ENCODE data around the gene FBN1. TPM values are rescaled to one million over a fixed set of nuclear protein-coding genes. Genes with fewer than 3 reads are reported as not detected.

FBN1 gene
- total RNA-seq, 1 experiment from 2014 or later, result 5.2 TPM

DNA sequence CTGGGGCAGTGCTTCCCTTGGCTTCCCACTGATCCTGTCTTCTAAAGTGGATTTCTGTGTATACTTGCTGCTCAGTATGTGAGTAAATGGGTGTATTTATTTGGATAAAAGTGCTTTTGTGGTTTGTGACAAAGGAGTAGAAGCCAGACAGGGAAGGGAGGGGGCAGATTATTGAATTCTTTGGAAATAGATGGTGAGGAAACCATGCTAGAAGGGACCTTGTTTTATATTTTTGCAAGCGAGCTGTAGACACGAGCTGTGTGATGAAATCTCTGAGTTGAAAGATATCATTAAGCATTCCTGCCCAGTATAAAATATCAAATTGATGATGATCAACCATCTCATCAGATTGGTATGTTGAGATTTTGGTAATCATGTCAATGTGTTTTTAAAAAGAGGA is 245.4 kb downstream of the FBN1 start:
- no peak overlapping the region for H3K27ac Mint-ChIP-seq
- H3K36me3 Mint-ChIP-seq, result no peaks in the 10 kb centered on the region
- POLR2A ChIA-PET, result no interaction called here
- no peaks in the 10 kb centered on the region for H3K9me3 Mint-ChIP-seq
- TF ChIP-seq NFATC4 (CRISPR knock-in tag; IDR thresholded peaks at IDR 0.05) (no peak), IRF2 (CRISPR knock-in tag; IDR thresholded peaks at IDR 0.05; ENCODE audit: borderline replicate concordance, low read depth) (no peak), ZNF423 (CRISPR knock-in tag; IDR thresholded peaks at IDR 0.05) (no peak), SP1 (CRISPR knock-in tag; conservative IDR thresholded peaks at IDR 0.05) (no peak), TP53 (CRISPR knock-in tag; IDR thresholded peaks at IDR 0.05) (no peak), OVOL2 (CRISPR knock-in tag; IDR thresholded peaks at IDR 0.05; ENCODE audit: borderline replicate concordance) (no peak), KAT7 (CRISPR knock-in tag; IDR thresholded peaks at IDR 0.05; ENCODE audit: borderline replicate concordance) (no peak)
- TF ChIP-seq, protein P1, sequence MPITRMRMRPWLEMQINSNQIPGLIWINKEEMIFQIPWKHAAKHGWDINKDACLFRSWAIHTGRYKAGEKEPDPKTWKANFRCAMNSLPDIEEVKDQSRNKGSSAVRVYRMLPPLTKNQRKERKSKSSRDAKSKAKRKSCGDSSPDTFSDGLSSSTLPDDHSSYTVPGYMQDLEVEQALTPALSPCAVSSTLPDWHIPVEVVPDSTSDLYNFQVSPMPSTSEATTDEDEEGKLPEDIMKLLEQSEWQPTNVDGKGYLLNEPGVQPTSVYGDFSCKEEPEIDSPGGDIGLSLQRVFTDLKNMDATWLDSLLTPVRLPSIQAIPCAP (CRISPR knock-in tag; IDR thresholded peaks at IDR 0.05), result no peak
- TF ChIP-seq, protein P2, sequence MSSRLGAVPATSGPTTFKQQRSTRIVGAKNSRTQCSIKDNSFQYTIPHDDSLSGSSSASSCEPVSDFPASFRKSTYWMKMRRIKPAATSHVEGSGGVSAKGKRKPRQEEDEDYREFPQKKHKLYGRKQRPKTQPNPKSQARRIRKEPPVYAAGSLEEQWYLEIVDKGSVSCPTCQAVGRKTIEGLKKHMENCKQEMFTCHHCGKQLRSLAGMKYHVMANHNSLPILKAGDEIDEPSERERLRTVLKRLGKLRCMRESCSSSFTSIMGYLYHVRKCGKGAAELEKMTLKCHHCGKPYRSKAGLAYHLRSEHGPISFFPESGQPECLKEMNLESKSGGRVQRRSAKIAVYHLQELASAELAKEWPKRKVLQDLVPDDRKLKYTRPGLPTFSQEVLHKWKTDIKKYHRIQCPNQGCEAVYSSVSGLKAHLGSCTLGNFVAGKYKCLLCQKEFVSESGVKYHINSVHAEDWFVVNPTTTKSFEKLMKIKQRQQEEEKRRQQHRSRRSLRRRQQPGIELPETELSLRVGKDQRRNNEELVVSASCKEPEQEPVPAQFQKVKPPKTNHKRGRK (CRISPR knock-in tag; IDR thresholded peaks at IDR 0.05; ENCODE audit: borderline replicate concordance), result no peak
- TF ChIP-seq, protein P3, sequence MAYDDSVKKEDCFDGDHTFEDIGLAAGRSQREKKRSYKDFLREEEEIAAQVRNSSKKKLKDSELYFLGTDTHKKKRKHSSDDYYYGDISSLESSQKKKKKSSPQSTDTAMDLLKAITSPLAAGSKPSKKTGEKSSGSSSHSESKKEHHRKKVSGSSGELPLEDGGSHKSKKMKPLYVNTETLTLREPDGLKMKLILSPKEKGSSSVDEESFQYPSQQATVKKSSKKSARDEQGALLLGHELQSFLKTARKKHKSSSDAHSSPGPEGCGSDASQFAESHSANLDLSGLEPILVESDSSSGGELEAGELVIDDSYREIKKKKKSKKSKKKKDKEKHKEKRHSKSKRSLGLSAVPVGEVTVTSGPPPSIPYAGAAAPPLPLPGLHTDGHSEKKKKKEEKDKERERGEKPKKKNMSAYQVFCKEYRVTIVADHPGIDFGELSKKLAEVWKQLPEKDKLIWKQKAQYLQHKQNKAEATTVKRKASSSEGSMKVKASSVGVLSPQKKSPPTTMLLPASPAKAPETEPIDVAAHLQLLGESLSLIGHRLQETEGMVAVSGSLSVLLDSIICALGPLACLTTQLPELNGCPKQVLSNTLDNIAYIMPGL (CRISPR knock-in tag; IDR thresholded peaks at IDR 0.05), result no peak
- TF ChIP-seq, protein P4, sequence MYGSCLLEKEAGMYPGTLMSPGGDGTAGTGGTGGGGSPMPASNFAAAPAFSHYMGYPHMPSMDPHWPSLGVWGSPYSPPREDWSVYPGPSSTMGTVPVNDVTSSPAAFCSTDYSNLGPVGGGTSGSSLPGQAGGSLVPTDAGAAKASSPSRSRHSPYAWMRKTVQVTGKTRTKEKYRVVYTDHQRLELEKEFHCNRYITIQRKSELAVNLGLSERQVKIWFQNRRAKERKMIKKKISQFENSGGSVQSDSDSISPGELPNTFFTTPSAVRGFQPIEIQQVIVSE (CRISPR knock-in tag; IDR thresholded peaks at IDR 0.05; ENCODE audit: borderline replicate concordance), result no peak
- no peak overlapping the region for H3K4me3 Mint-ChIP-seq
- no peaks in the 10 kb centered on the region for H3K4me1 Mint-ChIP-seq
- CTCF ChIA-PET, result interaction anchor here (1.3 kb wide), 1 partner anchor 42 kb away, joined by 3 read pairs; no protein-coding TSS in a partner anchor
- no peaks in the 10 kb centered on the region for H3K27me3 Mint-ChIP-seq (ENCODE audit: low read depth)
- ATAC-seq (no peak), DNase-seq (ENCODE audit: low spot score) (no peak)

DNA sequence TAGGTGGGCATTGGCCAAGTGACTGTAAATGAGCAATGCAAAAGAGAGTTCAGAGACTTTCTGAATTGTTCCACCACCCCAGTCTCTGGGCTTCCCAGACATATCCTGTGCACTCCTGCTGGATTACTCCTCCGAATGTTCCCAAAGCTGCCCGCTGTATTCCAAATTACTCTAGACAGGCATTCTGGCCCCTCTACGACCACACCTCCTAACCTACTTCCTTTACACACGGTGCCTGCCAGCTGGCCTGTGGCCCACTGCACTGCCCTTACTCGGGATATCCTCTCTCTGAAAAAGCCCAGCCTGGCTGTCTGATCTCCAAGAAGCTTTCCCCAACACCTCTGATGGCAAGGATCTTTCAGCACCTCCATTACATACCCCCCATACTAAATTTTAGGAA is 247.7 kb downstream of the FBN1 start:
- no peak overlapping the region for H3K27ac Mint-ChIP-seq
- ATAC-seq (no peak), DNase-seq (ENCODE audit: low spot score) (no peak)
- ChIA-PET CTCF (no interaction called here), POLR2A (no interaction called here)
- H3K27me3 Mint-ChIP-seq (ENCODE audit: low read depth), result no peaks in the 10 kb centered on the region
- 0 out of 2 replicates have a peak, but pooled peaks cover 3% of the 10 kb centered on the region for H3K9me3 Mint-ChIP-seq
- 0 out of 2 replicates have a peak, but pooled peaks cover 3% of the 10 kb centered on the region for H3K4me1 Mint-ChIP-seq
- H3K4me3 Mint-ChIP-seq, result no peak overlapping the region
- no peaks in the 10 kb centered on the region for H3K36me3 Mint-ChIP-seq
- TF ChIP-seq ETV6 (CRISPR knock-in tag; IDR thresholded peaks at IDR 0.05) (no peak), ATF1 (CRISPR knock-in tag; IDR thresholded peaks at IDR 0.05) (no peak), ESRRA (CRISPR knock-in tag; IDR thresholded peaks at IDR 0.05; ENCODE audit: borderline replicate concordance) (no peak), NFYB (CRISPR knock-in tag; conservative IDR thresholded peaks at IDR 0.05; ENCODE audit: low read depth) (no peak), TP53 (CRISPR knock-in tag; IDR thresholded peaks at IDR 0.05) (no peak)
- TF ChIP-seq, protein P5, sequence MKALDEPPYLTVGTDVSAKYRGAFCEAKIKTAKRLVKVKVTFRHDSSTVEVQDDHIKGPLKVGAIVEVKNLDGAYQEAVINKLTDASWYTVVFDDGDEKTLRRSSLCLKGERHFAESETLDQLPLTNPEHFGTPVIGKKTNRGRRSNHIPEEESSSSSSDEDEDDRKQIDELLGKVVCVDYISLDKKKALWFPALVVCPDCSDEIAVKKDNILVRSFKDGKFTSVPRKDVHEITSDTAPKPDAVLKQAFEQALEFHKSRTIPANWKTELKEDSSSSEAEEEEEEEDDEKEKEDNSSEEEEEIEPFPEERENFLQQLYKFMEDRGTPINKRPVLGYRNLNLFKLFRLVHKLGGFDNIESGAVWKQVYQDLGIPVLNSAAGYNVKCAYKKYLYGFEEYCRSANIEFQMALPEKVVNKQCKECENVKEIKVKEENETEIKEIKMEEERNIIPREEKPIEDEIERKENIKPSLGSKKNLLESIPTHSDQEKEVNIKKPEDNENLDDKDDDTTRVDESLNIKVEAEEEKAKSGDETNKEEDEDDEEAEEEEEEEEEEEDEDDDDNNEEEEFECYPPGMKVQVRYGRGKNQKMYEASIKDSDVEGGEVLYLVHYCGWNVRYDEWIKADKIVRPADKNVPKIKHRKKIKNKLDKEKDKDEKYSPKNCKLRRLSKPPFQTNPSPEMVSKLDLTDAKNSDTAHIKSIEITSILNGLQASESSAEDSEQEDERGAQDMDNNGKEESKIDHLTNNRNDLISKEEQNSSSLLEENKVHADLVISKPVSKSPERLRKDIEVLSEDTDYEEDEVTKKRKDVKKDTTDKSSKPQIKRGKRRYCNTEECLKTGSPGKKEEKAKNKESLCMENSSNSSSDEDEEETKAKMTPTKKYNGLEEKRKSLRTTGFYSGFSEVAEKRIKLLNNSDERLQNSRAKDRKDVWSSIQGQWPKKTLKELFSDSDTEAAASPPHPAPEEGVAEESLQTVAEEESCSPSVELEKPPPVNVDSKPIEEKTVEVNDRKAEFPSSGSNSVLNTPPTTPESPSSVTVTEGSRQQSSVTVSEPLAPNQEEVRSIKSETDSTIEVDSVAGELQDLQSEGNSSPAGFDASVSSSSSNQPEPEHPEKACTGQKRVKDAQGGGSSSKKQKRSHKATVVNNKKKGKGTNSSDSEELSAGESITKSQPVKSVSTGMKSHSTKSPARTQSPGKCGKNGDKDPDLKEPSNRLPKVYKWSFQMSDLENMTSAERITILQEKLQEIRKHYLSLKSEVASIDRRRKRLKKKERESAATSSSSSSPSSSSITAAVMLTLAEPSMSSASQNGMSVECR (CRISPR knock-in tag; IDR thresholded peaks at IDR 0.05; ENCODE audit: borderline replicate concordance), result no peak
- TF ChIP-seq, protein P6, sequence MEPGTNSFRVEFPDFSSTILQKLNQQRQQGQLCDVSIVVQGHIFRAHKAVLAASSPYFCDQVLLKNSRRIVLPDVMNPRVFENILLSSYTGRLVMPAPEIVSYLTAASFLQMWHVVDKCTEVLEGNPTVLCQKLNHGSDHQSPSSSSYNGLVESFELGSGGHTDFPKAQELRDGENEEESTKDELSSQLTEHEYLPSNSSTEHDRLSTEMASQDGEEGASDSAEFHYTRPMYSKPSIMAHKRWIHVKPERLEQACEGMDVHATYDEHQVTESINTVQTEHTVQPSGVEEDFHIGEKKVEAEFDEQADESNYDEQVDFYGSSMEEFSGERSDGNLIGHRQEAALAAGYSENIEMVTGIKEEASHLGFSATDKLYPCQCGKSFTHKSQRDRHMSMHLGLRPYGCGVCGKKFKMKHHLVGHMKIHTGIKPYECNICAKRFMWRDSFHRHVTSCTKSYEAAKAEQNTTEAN (CRISPR knock-in tag; IDR thresholded peaks at IDR 0.05), result no peak
- TF ChIP-seq, protein P7, sequence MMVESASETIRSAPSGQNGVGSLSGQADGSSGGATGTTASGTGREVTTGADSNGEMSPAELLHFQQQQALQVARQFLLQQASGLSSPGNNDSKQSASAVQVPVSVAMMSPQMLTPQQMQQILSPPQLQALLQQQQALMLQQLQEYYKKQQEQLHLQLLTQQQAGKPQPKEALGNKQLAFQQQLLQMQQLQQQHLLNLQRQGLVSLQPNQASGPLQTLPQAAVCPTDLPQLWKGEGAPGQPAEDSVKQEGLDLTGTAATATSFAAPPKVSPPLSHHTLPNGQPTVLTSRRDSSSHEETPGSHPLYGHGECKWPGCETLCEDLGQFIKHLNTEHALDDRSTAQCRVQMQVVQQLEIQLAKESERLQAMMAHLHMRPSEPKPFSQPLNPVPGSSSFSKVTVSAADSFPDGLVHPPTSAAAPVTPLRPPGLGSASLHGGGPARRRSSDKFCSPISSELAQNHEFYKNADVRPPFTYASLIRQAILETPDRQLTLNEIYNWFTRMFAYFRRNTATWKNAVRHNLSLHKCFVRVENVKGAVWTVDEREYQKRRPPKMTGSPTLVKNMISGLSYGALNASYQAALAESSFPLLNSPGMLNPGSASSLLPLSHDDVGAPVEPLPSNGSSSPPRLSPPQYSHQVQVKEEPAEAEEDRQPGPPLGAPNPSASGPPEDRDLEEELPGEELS (CRISPR knock-in tag; IDR thresholded peaks at IDR 0.05), result no peak

All from WTC11 (cell line).